Testis (tissue), 3 donors: ENCODE measurements around the gene RAPGEFL1. TPM values are rescaled to one million over a fixed set of nuclear protein-coding genes. Genes with fewer than 3 reads are reported as not detected.

Source experiments
- DNase-seq: peaks from one replicate; pipeline ENCODE4 v3.0.0-alpha.2; 2019
- H3K27ac ChIP-seq, 2 donors: fragments of 200-600 bp; sonication (generic); one replicate each; pipeline ENCODE4 v1.5.1; 2019
- H3K27me3 ChIP-seq: fragments of 200-600 bp; sonication (generic); one replicate; pipeline ENCODE4 v1.5.1; 2019
- H3K36me3 ChIP-seq: fragments of 200-600 bp; sonication (generic); one replicate; pipeline ENCODE4 v1.5.1; 2017; ENCODE audit warnings: low read depth; ENCODE audit errors: missing control alignments
- H3K4me1 ChIP-seq: fragments of 200-600 bp; sonication (generic); one replicate; pipeline ENCODE4 v1.5.1; 2019
- H3K4me3 ChIP-seq, 2 donors: fragments of 200-600 bp; sonication (generic); one replicate each; pipeline ENCODE4 v1.5.1; 2017 to 2019
- H3K9me3 ChIP-seq: fragments of 200-600 bp; sonication (generic); one replicate; pipeline ENCODE4 v1.5.1; 2017
- CTCF ChIP-seq, 3 experiments: fragments of 450-650 bp in 2 of 3; fragments of 200-600 bp in 1 of 3; sonication (generic) in 1 of 3; IDR thresholded peaks; one replicate each; pipeline ENCODE4 v1.5.1; 2016 to 2019; ENCODE audit warnings: antibody characterized with exemption in 3 of 3, mild to moderate bottlenecking in 2 of 3, moderate library complexity in 1 of 3
- POLR2A ChIP-seq: fragments of 450-650 bp; IDR thresholded peaks from one replicate; pipeline ENCODE4 v1.6.1; 2017; ENCODE audit warnings: antibody characterized with exemption, mild to moderate bottlenecking, moderate library complexity
- WGBS, 2 donors: methylation state at CpG; one replicate each; pipeline ENCODE4 v1.1.5; 2018; 5-methylcytosine and 5-hydroxymethylcytosine counted together
- intact Hi-C: fragments of 100-400 bp; cut with DNase I; formaldehyde crosslinking; loops from one replicate; pipeline ENCODE4 v1.15.1; 2023; ENCODE audit warnings: low total_unique reads
- polyA plus RNA-seq: library from polyadenylated mRNA; stranded (reverse); fragments of 350-450 nt; fragmentation: Illumina TruSeq; extraction: RNeasy Lipid Tissue Mini Kit (QIAGEN cat#74804); gene quantifications from one replicate; pipeline ENCODE4 v1.2.3, GENCODE V29; 2014; ENCODE audit warnings: low read depth, low replicate concordance; ENCODE audit not compliant: insufficient read depth
- total RNA-seq, 2 donors: library from RNA; depleted of rRNA; stranded (reverse); fragments of >200 nt; gene quantifications; one replicate each; pipeline ENCODE4 v1.2.3, GENCODE V29; 2016

RAPGEFL1 gene
- total and polyA plus RNA-seq, 3 donors from 2014 or later, result 13.6 to 23.9 (median 22.3) TPM

- no peak for DNase-seq
- intact Hi-C loops, result no loop called here
- H3K36me3 ChIP-seq, result no peaks in the 10 kb centered on the region
- peaks cover 7% of the 10 kb centered on the region for H3K4me1 ChIP-seq
- TF ChIP-seq POLR2A (no peak), CTCF (IDR thresholded peaks at IDR 0.05) (no peak)
- H3K9me3 ChIP-seq, result no peaks in the 10 kb centered on the region
- peak overlapping the region in 1 of 2 donors; percentile 41 for H3K27ac ChIP-seq
- WGBS, 2 donors, result 61 to 75% methylated on average over 3 of the region's 3 CpGs
- H3K27me3 ChIP-seq, result no peaks in the 10 kb centered on the region
- H3K4me3 ChIP-seq, result no peak overlapping the region
Observed at GRCh38 chr17:40158438-40159013, 18.7 kb upstream of the RAPGEFL1 start.

DNA sequence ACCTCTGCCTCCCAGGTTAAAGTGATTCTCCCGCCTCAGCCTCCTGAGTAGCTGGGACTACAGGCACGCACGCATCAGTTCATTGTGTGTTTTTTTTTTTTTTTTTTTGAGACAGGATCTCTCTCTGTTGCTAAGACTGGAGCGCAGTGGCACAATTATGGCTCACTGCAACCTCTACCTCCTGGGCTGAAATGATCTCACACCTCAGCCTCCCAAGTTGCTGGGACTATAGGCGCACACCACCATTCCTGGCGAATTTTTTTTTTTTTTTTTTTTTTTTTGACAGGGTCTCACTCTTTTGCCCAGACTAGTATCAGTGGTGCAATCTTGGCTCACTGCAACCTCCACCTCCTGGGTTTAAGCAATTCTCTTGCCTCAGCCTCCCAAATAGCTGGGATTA lies 17.8 kb upstream of the RAPGEFL1 start:
- peaks cover 7% of the 10 kb centered on the region for H3K4me1 ChIP-seq
- H3K9me3 ChIP-seq, result no peaks in the 10 kb centered on the region
- no peaks in the 10 kb centered on the region for H3K27me3 ChIP-seq
- TF ChIP-seq CTCF (IDR thresholded peaks at IDR 0.05) (no peak), POLR2A (no peak)
- WGBS, 2 donors, result 90 to 92% methylated on average over 6 of the region's 6 CpGs
- no peak for DNase-seq
- intact Hi-C loops, result no loop called here
- no peaks in the 10 kb centered on the region for H3K36me3 ChIP-seq
- H3K4me3 ChIP-seq, result no peak overlapping the region
- no peak overlapping the region for H3K27ac ChIP-seq

GRCh38 chr17:40167685-40168261 lies 9.5 kb upstream of the RAPGEFL1 start:
- WGBS, 2 donors, result 83 to 84% methylated on average over 2 to 3 of the region's 3 CpGs
- Histone ChIP-seq H3K36me3 (peaks cover 4% of the 10 kb centered on the region), H3K27me3 (no peaks in the 10 kb centered on the region), H3K4me3 (no peak overlapping the region), H3K9me3 (no peaks in the 10 kb centered on the region), H3K27ac (peak overlapping the region in 1 of 2 donors; percentile 41), H3K4me1 (no peaks in the 10 kb centered on the region)
- TF ChIP-seq POLR2A, result no peak
- TF ChIP-seq CTCF (IDR thresholded peaks at IDR 0.05), result no peak
- intact Hi-C loops, result no loop called here
- no peak for DNase-seq

DNA sequence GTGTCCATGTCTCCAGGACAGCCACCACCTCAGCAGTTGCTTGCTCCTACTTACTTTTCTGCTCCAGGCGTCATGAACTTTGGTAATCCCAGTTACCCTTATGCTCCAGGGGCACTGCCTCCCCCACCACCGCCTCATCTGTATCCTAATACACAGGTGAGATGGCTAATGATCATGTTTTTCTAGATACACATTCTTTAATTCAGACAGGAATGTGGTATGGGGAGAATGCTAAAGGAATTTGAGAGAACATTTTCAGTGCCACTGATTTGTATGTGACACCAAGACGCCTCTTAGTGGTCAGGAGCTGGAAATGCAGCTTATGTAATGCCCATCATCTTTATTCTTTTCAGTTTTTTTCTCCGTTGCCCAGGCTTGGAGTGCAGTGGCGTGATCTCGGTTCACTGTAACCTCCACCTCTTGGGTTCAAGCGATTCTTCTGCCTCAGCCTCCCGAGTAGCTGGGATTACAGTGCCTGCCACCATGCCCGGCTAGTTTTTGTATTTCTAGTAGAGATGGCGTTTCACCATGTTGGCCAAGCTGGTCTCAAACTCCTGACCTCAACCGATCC lies 8.9 kb upstream of the RAPGEFL1 start:
- H3K9me3 ChIP-seq, result no peaks in the 10 kb centered on the region
- peak overlapping the region in 1 of 2 donors; percentile 41 for H3K27ac ChIP-seq
- peak; percentile 66 for DNase-seq
- no peaks in the 10 kb centered on the region for H3K27me3 ChIP-seq
- peak; percentile 80 to 95 (median 83) for TF ChIP-seq CTCF (IDR thresholded peaks at IDR 0.05)
- TF ChIP-seq POLR2A, result no peak
- peaks cover 4% of the 10 kb centered on the region for H3K36me3 ChIP-seq
- no peak overlapping the region for H3K4me3 ChIP-seq
- WGBS, 2 donors, result 42 to 48% methylated on average over 11 of the region's 11 CpGs
- no peaks in the 10 kb centered on the region for H3K4me1 ChIP-seq
- intact Hi-C loops, result no loop called here
